Mesenteric fat pad (tissue), 1 donor: Measurements from ENCODE around the gene CUX1. TPM values are rescaled to one million over a fixed set of nuclear protein-coding genes. Genes with fewer than 3 reads are reported as not detected.

ENCODE experiments used
- DNase-seq: peaks from one replicate; pipeline ENCODE4 v3.0.0-alpha.2; 2020; ENCODE audit warnings: low spot score
- total RNA-seq: library from RNA; stranded (reverse); fragmentation: NEBNext Ultra II Directional; extraction: Animal tissue kit (Norgen Biotek cat#: 25700); gene quantifications from one replicate; pipeline ENCODE4 v1.2.1, GENCODE V29; 2021
- donor health status: DM: yes; HTN: yes; CAD: no.

Gene CUX1
- total RNA-seq, 1 donor from 2014 or later = 115 TPM

DNA sequence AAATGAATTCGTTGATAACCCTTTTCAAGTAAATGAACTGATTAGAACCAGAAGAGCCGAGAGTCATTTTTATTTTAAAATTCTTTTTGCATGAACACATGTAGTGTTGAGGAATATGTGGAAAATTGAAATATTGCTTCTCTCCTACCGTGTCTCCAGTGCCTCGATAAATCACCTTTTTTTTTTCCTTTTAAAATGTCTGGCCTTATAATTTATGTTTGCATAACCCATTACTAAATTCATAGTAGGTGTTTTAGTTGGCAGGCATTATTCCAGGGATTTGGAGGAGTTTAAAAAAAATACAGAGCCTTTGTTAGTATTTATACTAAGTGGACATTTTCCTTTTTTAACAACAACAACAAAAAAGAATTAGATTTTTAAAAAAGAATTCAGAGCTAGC lies 115.6 kb downstream of the CUX1 start:
- DNase-seq = no peak

DNA sequence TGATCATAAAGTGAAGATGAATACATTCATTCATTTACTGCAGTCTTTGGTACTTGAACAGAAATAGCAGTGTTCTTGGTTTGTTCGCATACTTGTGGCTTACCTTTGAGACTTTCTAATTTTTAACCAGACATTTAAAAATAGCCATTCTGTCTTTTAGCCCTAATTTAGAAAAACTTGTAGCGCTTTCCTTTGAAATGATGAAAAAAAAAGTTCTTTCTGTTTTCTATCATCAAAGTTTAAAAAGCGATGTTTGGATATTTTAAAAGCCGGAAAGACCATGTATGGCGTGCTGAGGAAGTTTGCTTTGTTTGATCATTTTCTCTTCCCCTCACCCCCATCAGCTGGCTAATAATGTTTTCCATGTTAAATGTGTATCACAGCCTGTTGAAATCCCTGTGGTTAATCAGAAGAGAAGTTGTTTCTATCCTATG lies 116.3 kb downstream of the CUX1 start:
- no peak for DNase-seq

DNA sequence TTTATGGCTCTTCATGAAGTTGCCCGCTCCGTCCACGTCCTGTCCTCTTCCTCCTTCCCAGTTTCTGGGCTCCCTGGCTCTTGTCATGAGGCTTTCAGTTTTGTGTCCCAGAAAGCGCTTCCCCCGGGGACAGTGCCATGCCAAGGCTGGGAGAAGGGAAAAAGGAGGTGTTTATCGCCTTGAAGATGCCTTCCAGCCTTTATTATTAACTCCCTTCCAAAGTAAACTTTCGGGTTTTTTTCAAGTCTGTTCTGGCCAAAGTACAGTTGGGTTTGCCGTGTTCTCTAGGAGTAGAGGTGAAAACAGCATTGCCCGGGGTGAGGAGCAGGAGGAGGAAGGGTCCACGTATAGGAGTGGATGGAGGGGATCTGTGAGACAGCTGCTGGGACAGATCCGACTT lies 117.2 kb downstream of the CUX1 start:
- no peak for DNase-seq

DNA sequence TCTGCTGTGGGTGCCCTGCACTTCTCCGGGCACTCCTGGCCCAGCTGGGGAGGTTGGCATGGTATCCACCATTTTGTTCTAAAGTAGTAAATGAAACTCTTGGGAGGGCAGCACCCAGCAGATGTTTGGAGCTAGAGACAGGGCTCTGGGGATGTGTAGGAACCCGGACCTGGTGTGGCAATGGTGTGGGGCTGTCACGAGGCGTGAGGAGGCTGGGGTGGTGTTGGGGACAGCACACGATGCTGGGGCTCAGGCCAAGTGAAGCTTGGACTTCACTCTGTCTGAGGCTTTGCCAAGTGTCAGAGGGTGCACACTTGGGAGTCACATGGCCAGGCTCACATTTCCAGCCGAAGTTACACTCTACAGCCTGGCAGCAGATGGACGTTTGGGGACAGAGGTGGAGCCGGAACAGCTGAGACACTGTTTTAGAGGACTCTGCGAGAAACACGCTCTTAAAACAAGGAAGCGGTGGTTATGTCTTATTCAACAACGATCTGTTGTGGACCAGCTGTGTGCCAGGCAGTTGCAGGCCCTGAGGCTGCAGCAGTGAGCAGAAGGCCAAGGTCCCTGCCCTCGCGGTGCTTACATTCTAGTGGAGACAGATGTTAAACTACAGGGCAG lies 118.2 kb downstream of the CUX1 start:
- no peak for DNase-seq

DNA sequence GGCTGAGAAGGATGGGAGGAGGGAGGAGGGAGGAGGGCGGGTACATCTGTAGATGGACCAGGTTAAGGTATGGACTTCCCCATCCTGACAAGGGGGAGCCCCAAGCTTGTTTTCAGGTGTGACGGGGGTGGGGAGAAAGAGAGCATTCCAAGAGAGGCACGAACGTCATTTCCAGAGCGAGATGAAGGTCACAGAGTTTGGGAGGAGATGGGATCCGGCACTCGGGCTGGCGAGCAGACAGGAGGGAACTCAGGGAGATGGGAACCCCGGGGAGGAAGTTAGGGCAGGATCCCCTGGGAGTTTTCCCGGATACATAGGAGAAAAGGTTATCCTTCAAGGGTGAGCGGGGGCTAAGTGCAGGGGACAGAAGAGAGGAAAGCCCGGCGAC lies 118.8 kb downstream of the CUX1 start:
- DNase-seq = no peak

DNA sequence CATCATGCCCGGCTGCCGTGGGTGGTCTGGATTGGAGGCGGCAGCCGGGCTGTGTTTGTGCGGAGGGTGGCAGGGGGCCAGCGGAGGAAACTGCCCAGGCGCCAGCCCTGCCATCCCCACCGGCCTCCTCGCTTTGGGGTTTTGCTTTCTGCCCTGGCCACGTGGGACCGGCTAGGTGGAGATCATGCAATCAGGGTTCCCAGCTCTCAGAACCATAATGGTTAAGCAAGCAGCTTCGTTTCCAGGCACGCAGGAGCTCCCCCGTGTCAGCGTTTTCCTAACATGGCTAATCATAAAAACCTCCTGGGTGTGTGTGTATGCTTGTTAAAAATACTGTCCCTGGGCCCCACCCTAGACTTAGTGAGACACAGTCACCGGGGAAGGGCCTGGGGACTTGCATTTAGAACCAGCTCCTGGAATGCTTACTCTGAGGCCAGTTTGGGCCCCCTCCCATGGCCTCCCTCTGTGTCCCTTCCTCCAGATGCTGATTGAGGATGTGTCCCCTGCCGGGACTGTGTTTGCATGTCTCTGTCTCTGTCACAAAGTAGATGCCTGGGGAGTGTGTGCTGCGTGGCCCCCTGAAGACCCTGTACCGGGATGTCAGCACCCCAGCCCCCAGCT lies 119.3 kb downstream of the CUX1 start:
- DNase-seq = no peak

DNA sequence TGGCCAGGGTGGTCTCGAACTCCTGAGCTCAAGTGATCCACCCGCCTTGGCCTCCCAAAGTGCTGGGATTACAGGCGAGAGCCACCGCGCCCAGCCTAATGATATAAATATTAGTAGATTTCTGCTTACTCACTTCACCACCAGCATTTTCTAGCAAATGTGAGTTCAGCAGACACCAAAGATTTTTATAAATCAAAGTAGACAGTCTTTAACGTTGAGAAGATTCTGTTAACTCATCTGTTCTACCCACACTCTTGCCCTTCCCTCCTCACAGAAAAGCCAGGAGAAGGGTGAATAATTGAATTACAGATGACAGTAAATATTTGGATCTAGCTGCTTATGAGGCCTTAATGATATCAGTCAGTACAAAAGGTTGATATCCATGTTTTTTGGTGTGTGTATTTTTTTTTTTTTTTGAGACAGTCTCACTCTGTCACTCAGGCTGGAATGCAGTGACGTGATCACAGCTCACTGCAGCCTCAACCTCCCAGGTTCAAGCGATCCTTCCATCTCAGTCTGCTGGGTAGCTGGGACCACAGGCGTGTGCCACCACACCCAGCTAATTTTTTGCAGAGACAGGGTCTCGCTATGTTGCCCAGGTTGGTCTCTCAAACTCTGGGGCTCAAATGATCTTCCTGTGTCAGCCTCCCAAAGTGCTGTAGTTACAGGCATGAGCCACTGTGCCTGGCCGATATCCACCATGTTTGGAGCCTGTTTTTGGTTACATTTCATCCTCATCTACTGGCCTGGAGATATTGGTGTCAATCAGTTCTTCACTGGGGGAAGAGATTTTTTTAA lies 120.5 kb downstream of the CUX1 start:
- DNase-seq = no peak

DNA sequence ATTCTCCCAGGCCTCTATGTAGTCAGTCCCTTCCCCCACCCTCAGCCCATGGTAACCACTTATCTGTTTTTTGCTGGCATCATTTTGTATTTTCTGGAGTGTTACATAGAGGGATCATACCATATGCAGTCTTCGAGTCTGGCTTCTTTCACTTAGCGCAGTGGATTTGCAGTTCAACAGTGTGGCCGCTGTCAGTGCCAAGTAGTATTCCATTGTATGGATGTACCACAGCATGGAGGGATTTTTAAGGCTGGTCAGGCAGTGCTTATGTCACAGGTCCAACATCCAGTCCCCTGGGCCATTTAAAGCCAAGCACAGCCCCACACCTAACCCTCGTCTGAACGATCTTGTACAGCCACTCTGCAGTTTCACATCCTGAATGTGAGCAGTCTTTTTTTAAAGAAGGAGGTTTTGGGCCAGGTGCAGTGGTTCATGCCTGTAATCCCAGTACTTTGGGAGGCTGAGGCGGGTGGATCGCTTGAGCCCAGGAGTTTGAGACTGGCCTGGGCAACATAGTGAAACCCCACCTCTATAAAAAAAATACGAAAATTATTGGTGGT lies 121.8 kb downstream of the CUX1 start:
- DNase-seq = no peak

DNA sequence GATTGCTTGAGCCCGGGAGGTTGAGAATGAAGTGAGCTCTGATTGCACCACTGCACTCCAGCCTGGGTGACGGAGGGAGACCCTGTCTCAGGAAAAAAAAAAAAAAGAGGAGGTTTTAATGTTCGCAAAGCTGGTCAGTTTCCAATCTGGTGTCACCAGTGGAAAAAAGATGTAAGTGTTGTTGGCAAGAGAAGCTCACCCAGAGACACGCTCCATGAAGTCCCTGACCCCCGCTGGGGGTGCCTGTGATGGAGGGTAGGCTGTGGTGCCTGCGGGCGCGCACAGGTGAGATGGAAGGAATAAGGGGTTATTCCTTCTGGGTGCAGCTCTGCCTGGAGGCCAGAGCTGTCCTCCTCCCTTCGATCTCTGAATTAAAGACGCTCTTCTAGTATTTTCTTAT lies 122.7 kb downstream of the CUX1 start:
- no peak for DNase-seq

DNA sequence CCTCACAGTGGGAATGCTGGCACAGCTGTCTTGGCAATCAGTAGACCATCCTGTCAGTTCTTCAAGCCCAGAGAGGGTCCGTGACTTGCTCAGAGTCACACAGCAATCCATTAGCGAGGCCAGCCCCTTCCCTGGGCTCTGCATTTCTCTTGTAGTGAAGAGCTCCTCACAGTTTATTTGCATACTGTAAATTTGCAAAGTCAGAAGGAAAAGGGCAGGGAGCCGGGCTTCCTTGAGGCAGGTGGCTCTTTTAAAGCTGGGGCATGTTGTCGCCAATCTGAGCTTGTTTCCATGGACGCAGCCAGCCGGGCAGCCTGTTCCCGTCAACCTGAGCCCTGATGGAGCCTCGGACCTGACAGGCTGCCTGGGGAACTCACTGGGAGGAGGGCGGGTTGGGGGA lies 123.4 kb downstream of the CUX1 start:
- DNase-seq = no peak

DNA sequence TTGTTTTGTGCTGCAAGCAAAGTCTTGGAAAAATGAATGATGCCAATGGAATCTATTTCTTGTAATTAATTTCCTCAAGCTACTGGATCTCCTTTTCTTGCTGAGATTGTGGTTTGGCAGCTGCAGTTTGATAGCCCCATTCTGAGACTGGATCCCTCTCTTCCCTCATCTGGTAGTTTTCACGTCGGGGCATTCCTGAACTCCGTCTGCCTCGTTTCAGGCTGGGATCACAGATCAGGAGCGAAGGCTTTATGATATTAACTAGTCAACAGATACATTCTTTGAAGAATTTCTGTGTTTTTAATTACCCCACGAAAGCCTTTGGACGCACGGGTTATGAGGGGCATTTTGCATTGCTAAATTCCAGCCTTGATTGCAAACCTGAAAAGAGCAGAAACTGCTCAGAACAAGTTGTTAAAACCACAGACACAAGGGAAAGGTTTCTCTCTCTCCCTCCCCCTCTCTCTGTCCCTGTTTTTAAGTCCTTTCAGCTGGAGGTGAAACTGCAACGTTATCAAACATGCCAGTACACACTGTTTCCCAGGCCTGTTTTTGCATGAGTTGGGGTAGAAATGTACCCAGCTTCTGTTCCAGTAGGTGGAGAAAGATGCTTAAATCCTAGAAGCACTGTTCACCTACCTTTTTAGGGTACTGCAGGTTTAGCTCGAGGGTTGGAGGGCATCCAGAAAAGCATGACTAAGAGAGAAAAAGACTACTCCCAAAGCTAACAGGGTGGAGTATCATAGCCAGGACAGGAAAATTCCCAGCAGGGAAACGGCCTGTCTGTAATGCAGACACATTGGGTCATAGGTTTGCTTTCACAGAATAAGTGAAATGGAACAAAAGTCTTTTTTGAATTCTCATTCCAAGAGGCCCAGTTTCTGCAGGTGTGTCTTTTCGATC lies 124.3 kb downstream of the CUX1 start:
- DNase-seq = no peak

DNA sequence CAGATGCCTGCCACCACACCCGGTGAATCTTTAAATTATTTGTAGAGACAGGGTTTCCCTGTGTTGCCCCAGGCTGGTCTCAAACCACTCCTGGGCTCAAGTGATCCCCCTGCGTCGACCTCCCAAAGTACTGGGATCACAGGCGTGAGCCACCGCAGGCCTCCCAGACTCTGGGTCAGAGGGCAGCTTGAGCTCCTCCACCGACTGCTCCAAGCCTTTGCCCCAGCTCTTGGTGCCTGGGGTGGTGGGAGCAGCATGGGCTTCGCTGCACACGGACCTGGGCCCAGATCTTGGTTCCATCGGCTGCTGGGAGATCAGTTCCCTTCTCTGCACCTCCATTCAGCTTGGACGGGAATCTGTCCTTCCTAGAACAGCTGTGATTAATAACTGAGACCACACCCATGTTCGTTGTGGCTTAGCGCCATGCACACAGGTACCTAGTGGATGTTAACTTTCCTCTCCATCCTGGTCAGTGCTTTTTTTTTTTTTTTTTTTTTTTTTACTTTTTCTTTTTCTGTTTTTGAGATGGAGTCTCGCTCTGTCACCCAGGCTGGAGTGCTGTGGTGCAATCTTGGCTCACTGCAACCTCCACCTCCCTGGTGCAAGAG lies 125.3 kb downstream of the CUX1 start:
- DNase-seq = no peak

DNA sequence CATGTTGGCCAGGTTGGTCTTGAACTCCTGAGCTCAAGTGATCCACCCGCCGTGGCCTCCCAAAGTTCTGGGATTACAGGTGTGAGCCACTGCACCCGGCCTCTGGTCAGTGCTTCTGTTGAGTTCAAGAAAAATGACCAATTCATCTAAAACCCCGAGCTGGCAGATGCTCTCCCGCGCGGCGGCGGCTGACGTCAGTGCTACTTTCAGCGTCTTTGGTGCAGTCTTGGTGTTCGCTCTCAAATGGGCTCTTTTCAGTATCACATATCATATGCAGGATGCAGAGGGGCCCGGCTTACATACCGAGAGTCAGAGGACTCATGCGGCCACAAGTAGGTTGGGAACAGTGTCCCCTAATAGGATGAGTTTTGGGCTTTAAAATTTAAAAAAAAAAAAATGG lies 125.9 kb downstream of the CUX1 start:
- DNase-seq = no peak

DNA sequence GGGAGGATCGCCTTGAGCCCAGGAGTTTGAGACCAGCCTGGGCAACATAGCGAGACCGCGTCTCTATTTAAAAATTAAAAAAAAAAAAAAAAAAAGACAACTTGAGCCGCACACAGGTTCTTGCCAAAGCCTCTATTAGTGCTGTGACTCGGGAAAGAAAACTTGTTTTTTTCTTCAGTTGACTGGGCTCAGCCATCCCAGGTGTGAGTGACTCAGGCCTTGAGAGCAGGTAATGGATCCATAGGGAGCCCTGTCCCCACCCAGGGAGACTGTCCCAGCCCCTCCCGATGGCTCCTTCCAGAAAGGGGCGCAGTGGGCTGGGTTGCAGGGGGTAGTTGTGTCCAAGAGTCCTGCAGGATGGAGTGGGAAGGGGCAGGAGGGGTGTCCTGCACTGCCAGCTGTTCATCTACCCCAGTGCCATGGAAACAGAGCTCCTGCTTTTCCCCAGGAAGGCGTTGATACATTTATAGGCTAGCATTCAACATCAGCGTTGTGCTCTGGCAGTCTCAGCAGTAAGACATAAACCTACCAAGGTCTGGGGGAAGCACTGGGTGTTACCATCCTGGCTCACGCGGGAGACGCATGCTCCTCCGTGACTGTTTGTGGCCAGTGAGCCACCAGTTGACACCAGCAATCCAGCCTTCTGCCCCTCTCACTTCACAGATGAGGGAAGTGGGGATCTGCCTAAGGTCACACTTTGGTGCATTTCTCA lies 126.6 kb downstream of the CUX1 start:
- no peak for DNase-seq

DNA sequence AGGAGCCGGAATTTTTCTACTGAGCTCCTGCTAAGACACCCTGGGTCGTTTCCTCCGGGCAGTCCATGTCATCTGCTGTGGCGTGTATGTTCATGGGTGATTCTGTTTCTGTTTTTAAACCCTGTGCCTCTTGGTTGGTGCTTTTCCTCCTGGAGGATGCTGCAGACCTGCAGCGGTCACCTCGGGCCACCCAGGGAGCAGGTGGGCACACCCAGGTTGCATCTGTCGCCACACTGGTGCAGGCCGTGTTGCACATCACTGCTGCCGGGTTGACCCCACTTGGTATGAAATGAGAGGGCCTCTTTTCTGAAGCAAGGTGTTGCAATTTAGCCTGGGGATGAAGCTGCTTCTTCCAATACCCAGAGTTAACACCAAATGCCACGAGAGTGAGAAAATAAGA lies 127.2 kb downstream of the CUX1 start:
- no peak for DNase-seq

DNA sequence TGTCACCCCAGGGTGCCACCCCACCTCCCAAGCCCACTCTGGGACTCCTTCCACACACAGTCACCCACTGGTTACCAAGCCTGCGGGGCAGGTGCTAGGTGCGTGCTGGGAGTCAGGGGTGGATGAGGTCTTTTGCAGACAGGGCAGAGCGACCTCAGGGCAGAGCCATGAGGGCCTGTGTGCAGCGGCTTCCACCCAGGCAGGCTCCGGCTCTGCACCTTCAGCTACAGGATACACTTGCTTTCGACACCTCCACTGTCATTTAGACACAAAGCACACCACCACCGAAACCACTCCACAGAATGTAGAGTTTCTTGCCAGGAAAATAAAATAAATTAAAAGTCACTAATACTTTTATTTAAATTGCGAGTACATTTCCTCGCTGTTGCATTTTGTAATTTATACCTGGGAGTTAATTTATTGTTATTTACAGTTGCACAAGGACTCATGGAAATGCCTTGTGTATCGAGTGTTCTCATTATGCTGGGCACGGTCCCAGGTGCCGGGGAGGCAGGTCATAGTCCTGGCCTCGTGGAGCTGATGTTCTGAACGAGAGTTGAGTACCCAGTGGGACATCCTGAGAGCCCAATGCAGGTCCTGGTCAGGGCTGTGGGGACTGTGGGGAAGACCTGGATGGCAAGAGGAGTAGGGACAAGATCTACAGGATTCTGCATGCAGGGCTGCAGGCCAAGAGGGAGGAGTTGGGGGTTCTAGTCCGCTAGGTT lies 127.8 kb downstream of the CUX1 start:
- DNase-seq = no peak

DNA sequence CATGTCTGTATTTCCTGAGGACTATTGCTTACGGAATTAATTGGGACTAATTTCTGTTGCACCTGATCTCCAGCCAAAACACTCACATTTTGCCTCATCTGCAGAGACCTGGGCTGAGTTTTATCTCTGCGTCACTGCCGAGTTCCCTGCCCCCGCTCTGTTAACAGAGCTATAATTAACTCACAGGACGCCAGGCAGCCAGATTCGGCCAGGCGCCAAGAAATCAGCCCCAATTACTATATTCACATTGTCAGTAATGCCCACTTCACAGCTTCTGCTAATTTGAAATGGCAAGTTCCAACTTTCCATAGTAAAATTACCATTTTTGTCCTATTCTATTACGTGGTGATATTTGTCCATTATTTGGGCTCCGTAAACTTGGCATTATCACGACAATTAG lies 130.5 kb downstream of the CUX1 start:
- DNase-seq = no peak

DNA sequence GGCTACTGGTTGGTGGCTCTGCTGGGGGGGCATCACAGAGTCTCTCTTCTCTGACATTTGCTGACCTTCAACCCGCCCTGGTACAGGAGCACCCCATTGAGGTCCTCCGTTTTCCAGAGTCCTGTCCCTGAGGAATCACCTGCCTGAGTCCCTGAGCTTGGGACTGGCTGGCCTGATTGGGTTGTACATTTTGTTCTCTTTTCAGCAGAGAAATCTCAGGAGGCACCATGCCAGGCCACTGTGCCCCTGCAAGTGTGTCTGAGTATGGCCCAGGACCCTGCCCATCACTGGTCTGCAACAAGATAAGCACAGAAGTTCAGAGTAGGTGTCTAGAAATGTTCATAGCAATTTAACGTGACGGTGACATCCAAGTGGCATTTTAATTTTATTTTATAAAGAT lies 131.2 kb downstream of the CUX1 start:
- no peak for DNase-seq

DNA sequence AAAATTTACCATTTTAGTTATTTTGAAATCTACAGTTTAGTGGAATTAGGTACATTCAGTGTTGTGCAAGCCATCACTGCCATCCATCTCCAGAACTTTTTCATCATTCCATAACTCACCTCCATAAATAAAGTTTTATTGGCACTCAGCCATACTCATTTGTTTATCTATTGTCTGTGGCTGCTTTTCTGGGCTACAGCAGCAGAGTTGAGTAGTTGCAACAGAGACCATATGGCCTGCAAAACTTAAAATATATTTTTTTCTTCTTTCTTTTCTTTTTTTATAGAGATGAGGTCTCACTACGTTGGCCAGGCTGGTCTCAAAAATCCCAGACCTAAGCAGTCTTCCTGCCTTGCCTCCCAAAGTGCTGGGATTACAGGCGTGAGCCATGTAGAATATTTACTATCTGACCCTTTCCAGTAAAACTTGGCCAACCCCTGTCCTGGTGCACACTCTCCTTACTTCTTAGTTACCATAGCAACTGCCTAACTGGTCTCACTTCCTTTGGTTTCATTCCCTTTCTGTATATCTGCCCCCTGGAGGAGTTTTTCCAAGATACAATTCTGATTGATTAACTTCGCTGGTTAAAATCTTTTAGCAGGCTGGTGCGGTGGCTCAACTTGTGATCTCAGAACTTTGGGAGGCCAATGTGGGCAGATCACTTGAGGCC lies 133.2 kb downstream of the CUX1 start:
- no peak for DNase-seq
